ENCODE measurements around the gene HOXC9. TPM values are rescaled to one million over a fixed set of nuclear protein-coding genes. Genes with fewer than 3 reads are reported as not detected.
A peak's percentile ranks its signal among the peaks of the same experiment; 100 is the strongest.

The HOXC9 gene
- total RNA-seq, 1 donor from 2014 or later, result not detected

- intact Hi-C loops (cut with DNase I), result no loop called here
- no peak for ATAC-seq (ENCODE audit: poor library complexity)
- no peak for DNase-seq
Observed at GRCh38 chr12:54031480-54031879, 31.5 kb downstream of the HOXC9 start.

- ATAC-seq (ENCODE audit: poor library complexity), result no peak
Observed at GRCh38 chr12:54032086-54032619, 32.2 kb downstream of the HOXC9 start.

GRCh38 chr12:54032627-54033100 lies 32.7 kb downstream of the HOXC9 start, which contains the start of gene HOXC5:
Gene HOXC5 (plus strand): TSS chr12:54033050. CDS start chr12:54033123, 73 bp downstream.
- peak; percentile 56 for ATAC-seq (ENCODE audit: poor library complexity)
- intact Hi-C loops (cut with DNase I), result no loop called here
- DNase-seq, result peak; percentile 68

More at GRCh38 chr12:54032086-54032619, 32.2 kb downstream of the HOXC9 start:
- no peak for DNase-seq
- intact Hi-C loops (cut with DNase I), result no loop called here

- intact Hi-C loops (cut with DNase I), result no loop called here
- ATAC-seq (ENCODE audit: poor library complexity) (peak; percentile 35), DNase-seq (no peak)
Observed at GRCh38 chr12:54033106-54033979, 33.4 kb downstream of the HOXC9 start.

- ATAC-seq (ENCODE audit: poor library complexity), result peak; percentile 47
- intact Hi-C loops (cut with DNase I), result no loop called here
Observed at GRCh38 chr12:54033980-54034784, 34.2 kb downstream of the HOXC9 start.

GRCh38 chr12:54034785-54035310 lies 34.9 kb downstream of the HOXC9 start:
- intact Hi-C loops (cut with DNase I), result no loop called here
- DNase-seq (no peak), ATAC-seq (ENCODE audit: poor library complexity) (no peak)

More at GRCh38 chr12:54033980-54034784, 34.2 kb downstream of the HOXC9 start:
- DNase-seq, result no peak

- no peak for ATAC-seq (ENCODE audit: poor library complexity)
- intact Hi-C loops (cut with DNase I), result no loop called here
- DNase-seq, result no peak
Observed at GRCh38 chr12:54035568-54036264, 35.8 kb downstream of the HOXC9 start.

GRCh38 chr12:54036620-54037359 lies 36.8 kb downstream of the HOXC9 start:
- DNase-seq (no peak), ATAC-seq (ENCODE audit: poor library complexity) (no peak)
- intact Hi-C loops (cut with DNase I), result no loop called here

GRCh38 chr12:54037360-54038283 lies 37.7 kb downstream of the HOXC9 start:
- ATAC-seq (ENCODE audit: poor library complexity) (no peak), DNase-seq (no peak)
- intact Hi-C loops (cut with DNase I), result no loop called here

- ATAC-seq (ENCODE audit: poor library complexity) (no peak), DNase-seq (no peak)
- intact Hi-C loops (cut with DNase I), result no loop called here
Observed at GRCh38 chr12:54038284-54038870, 38.4 kb downstream of the HOXC9 start.

GRCh38 chr12:54038871-54039414 lies 39.0 kb downstream of the HOXC9 start:
- no peak for DNase-seq
- intact Hi-C loops (cut with DNase I), result no loop called here
- no peak for ATAC-seq (ENCODE audit: poor library complexity)

- DNase-seq, result peak; percentile 55
- intact Hi-C loops (cut with DNase I), result no loop called here
- peak; percentile 63 for ATAC-seq (ENCODE audit: poor library complexity)
Observed at GRCh38 chr12:54039417-54040147, 39.6 kb downstream of the HOXC9 start.

GRCh38 chr12:54040148-54040494 lies 40.2 kb downstream of the HOXC9 start:
- ATAC-seq (ENCODE audit: poor library complexity) (no peak), DNase-seq (no peak)
- intact Hi-C loops (cut with DNase I), result no loop called here

- intact Hi-C loops (cut with DNase I), result no loop called here
- ATAC-seq (ENCODE audit: poor library complexity) (no peak), DNase-seq (no peak)
Observed at GRCh38 chr12:54040648-54041047, 40.7 kb downstream of the HOXC9 start.

- ATAC-seq (ENCODE audit: poor library complexity), result no peak
- intact Hi-C loops (cut with DNase I), result no loop called here
- DNase-seq, result no peak
Observed at GRCh38 chr12:54041097-54041690, 41.2 kb downstream of the HOXC9 start.

All from Right ventricle myocardium superior (tissue), 1 donor.